ENCODE measurements around the gene NF1.

GRCh38 chr17:31408586-31408985 lies 313.8 kb downstream of the NF1 start:
- no peak for TF ChIP-seq CTCF (IDR thresholded peaks at IDR 0.05)
- TF ChIP-seq POLR2A (IDR thresholded peaks at IDR 0.05) = no peak
- TF ChIP-seq EP300 (IDR thresholded peaks at IDR 0.05) = no peak

All from tibial nerve (tissue), 4 donors.